Measurements from ENCODE around the gene CCDC85C. TPM values are rescaled to one million over a fixed set of nuclear protein-coding genes. Genes with fewer than 3 reads are reported as not detected.

Gene CCDC85C
- polyA plus RNA-seq, 1 of the 3 experiments (the other 2 are of a cell fraction), result 9.6 TPM

DNA sequence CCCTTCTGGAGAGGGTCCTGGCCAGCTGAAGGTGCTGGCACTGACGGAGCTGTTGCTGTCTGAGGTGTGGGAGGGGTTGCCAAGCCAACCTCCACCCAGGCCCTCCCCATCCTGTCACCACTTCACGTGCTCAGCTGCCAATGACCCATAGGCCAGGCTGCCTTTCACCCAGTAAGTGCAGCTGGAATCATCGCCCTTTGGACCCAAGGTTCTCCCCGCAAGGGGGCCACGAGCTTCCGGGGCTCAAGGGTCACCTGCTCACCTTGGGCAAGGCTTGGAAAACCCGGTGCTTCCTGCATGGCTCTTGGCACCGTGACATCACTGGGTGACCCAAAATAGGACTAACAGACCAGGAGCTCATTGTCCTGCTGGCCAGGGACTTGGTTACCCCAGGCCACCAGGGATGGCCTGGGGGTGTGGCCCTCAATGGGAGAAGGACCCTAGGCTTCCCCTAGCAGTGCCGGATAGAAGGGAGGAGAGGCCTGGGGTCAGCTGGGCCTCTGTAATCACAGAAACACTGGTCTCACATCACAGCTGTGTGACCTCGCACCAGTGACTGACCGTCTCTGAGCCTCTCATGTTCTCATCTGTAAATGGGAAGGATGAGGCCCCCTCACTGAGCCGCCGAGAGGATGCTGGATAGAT lies 51.3 kb downstream of the CCDC85C start (continued):
- TF ChIP-seq FOSL2 (IDR thresholded peaks at IDR 0.05; ENCODE audit: borderline replicate concordance, low read depth) (no peak), TAF1 (IDR thresholded peaks at IDR 0.05; ENCODE audit: borderline replicate concordance, low read depth, low read length) (no peak)

DNA sequence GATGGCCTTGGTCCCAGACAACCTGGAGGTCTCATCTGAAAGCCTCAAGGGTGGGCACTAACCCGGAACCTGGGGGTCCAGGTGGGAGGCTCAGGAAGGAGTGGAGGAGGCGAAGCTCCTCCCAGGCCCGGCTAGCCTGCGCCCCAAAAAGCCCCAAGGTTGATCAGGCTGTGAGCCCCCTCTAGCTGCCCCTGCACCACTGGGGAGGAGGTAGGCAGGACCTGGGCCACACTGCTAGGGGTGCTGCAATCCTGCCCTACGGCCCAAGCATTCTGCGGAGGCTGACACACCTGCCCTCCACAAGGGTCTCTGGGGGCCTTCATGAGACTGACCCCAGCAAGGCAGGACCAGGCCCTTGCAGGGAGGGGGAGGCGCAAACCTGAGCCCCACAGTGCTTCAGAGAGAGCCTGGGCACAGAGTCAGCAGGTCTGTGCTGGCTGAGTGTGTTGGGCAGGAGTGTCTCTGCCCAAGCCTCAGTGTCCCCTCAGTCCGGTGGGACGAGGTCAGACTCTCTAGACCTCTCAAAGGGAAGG lies 51.9 kb downstream of the CCDC85C start:
- Histone ChIP-seq H3F3A (replicated peaks; ENCODE audit: insufficient read depth) (peaks cover 2% of the 10 kb centered on the region), H4K20me1 (ENCODE audit: insufficient read depth) (peaks cover 70% of the 10 kb centered on the region; the same call in 1 of the 2 replicates), H3K4me2 (no peak overlapping the region), H2AFZ (ENCODE audit: low read depth) (no peak overlapping the region), H3K4me3 (ENCODE audit: low read depth in 2 of 2, low read length in 1 of 2) (no peak overlapping the region), H3K9me2 (no peaks in the 10 kb centered on the region), H3K27ac (ENCODE audit: low read depth in 2 of 2, low read length in 1 of 2) (no peak overlapping the region), H3K27me3 (ENCODE audit: insufficient read depth) (no peaks in the 10 kb centered on the region), H3K36me3 (replicated peaks in 1 of 2; ENCODE audit: control insufficient read depth in 1 of 2, insufficient read depth in 2 of 2, low read length in 1 of 2) (no peaks in the 10 kb centered on the region), H3K9me3 (no peaks in the 10 kb centered on the region), H3K4me1 (ENCODE audit: control insufficient read depth in 1 of 2, insufficient read depth in 2 of 2, low read depth in 1 of 2, low read length in 1 of 2) (peaks cover 0 to 65% of the 10 kb centered on the region in 2 experiments; a peak in 1 of 4 replicates), H3K9ac (no peak overlapping the region), H3K79me2 (ENCODE audit: insufficient read depth) (peaks cover 80% of the 10 kb centered on the region)
- no peak for DNase-seq
- POLR2A ChIA-PET, result no interaction called here
- TF ChIP-seq TEAD4 (IDR thresholded peaks at IDR 0.05; ENCODE audit: borderline replicate concordance, insufficient read depth) (no peak), FOXJ3 (CRISPR knock-in tag; IDR thresholded peaks at IDR 0.05) (no peak), RXRA (IDR thresholded peaks at IDR 0.05; ENCODE audit: borderline replicate concordance, low read depth) (no peak), RFX5 (IDR thresholded peaks at IDR 0.05; ENCODE audit: low read length) (no peak), TAF1 (IDR thresholded peaks at IDR 0.05; ENCODE audit: borderline replicate concordance, low read depth, low read length) (no peak), RCOR1 (IDR thresholded peaks at IDR 0.05; ENCODE audit: low read length) (no peak), CHD2 (IDR thresholded peaks at IDR 0.05; ENCODE audit: low read length, partially characterized antibody) (no peak), EZH2phosphoT487 (IDR thresholded peaks at IDR 0.05; ENCODE audit: borderline replicate concordance, low read depth) (no peak), GATA2 (CRISPR knock-in tag; IDR thresholded peaks at IDR 0.05) (no peak)
- TF ChIP-seq, protein P1, sequence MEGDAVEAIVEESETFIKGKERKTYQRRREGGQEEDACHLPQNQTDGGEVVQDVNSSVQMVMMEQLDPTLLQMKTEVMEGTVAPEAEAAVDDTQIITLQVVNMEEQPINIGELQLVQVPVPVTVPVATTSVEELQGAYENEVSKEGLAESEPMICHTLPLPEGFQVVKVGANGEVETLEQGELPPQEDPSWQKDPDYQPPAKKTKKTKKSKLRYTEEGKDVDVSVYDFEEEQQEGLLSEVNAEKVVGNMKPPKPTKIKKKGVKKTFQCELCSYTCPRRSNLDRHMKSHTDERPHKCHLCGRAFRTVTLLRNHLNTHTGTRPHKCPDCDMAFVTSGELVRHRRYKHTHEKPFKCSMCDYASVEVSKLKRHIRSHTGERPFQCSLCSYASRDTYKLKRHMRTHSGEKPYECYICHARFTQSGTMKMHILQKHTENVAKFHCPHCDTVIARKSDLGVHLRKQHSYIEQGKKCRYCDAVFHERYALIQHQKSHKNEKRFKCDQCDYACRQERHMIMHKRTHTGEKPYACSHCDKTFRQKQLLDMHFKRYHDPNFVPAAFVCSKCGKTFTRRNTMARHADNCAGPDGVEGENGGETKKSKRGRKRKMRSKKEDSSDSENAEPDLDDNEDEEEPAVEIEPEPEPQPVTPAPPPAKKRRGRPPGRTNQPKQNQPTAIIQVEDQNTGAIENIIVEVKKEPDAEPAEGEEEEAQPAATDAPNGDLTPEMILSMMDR (IDR thresholded peaks at IDR 0.05), result no peak
- TF ChIP-seq, protein P2, sequence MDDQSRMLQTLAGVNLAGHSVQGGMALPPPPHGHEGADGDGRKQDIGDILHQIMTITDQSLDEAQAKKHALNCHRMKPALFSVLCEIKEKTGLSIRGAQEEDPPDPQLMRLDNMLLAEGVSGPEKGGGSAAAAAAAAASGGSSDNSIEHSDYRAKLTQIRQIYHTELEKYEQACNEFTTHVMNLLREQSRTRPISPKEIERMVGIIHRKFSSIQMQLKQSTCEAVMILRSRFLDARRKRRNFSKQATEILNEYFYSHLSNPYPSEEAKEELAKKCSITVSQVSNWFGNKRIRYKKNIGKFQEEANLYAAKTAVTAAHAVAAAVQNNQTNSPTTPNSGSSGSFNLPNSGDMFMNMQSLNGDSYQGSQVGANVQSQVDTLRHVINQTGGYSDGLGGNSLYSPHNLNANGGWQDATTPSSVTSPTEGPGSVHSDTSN (IDR thresholded peaks at IDR 0.05), result no peak
- CTCF ChIA-PET, result interaction anchor here (0.8 to 1.7 kb wide), 3 partner anchors 11 to 52 kb away, joined by 3 to 4 read pairs (median 3); partner anchors contain the start of gene CCDC85C
- WGBS (ENCODE audit: low lambda C conversion rate), result no CpG with 5 or more reads among the region's 9 CpGs
